GM12878 (cell line): ENCODE measurements around the gene CHRM5. TPM values are rescaled to one million over a fixed set of nuclear protein-coding genes. Genes with fewer than 3 reads are reported as not detected.

Experiments
- ASH2L ChIP-seq: fragments of 300-600, 200-600 bp; sonication (generic); IDR thresholded peaks from 2 replicates; pipeline ENCODE4 v1.6.1; 2017; ENCODE audit warnings: low read depth, mild to moderate bottlenecking, borderline replicate concordance
- BACH1 ChIP-seq: fragments of 450-650 bp; IDR thresholded peaks from 2 replicates; pipeline ENCODE4 v1.6.1; 2017; ENCODE audit warnings: mild to moderate bottlenecking, borderline replicate concordance
- HDAC2 ChIP-seq: fragments of 200-600 bp; sonication (generic); IDR thresholded peaks from 2 replicates; pipeline ENCODE4 v1.6.1; 2017
- IRF4 ChIP-seq: IDR thresholded peaks from 2 replicates; pipeline ENCODE4 v1.6.1; 2011; ENCODE audit warnings: low read depth, low read length
- NKRF ChIP-seq: fragments of 450-650 bp; conservative IDR thresholded peaks from 2 replicates; pipeline ENCODE4 v1.6.1; 2017; ENCODE audit warnings: mild to moderate bottlenecking, moderate library complexity
- PML ChIP-seq: IDR thresholded peaks from 2 replicates; pipeline ENCODE4 v1.6.1; 2012; ENCODE audit warnings: low read length, inconsistent platforms
- RAD51 ChIP-seq: fragments of 450-650 bp; IDR thresholded peaks from 2 replicates; pipeline ENCODE4 v1.6.1; 2016; ENCODE audit warnings: moderate library complexity, mild to moderate bottlenecking, inconsistent platforms
- TBL1XR1 ChIP-seq: IDR thresholded peaks from 2 replicates; pipeline ENCODE4 v1.6.1; 2012; ENCODE audit warnings: low read depth, low read length, improper control_type of control experiment
- polyA plus RNA-seq, 11 experiments: library from polyadenylated mRNA; depleted of rRNA in 4 of 11; unstranded in 6 of 11; stranded (reverse) in 5 of 11; fragments of >200 nt; fragmentation: Nextera tagmentation in 4 of 11; fragmentation: Illumina TruSeq in 1 of 11; extraction: Ambion mirVana in 4 of 11; extraction: Trizol in 1 of 11; gene quantifications; 1 replicate in 1 of 11; 2 replicates in 10 of 11; pipeline versions ENCODE4 v1.2.1 to v1.2.3, GENCODE V29; 2011 to 2016; ENCODE audit warnings: inconsistent platforms in 2 of 11, missing spikeins in 2 of 11, low read depth in 1 of 11
- total RNA-seq, 4 experiments: library from RNA; depleted of rRNA in 3 of 4; stranded (reverse); fragments of >200 nt in 3 of 4; fragmentation: Illumina TruSeq in 1 of 4; extraction: Trizol in 1 of 4; gene quantifications; 2 replicates each; pipeline versions ENCODE4 v1.2.1 to v1.2.3, GENCODE V29; 2013 to 2021
- TF ChIP-seq, protein P1 (sequence below): fragments of 450-650 bp; IDR thresholded peaks from 2 replicates; pipeline ENCODE4 v1.6.1; 2018; ENCODE audit warnings: mild to moderate bottlenecking, low read depth, moderate library complexity; ENCODE audit not compliant: partially characterized antibody
- TF ChIP-seq, protein P2 (sequence below): IDR thresholded peaks from 2 replicates; pipeline ENCODE4 v1.6.1; 2011; ENCODE audit warnings: borderline replicate concordance, low read depth, mild to moderate bottlenecking, moderate library complexity, mixed read lengths, low read length; ENCODE audit not compliant: insufficient read depth; ENCODE audit errors: extremely low read length

Gene CHRM5
- total and polyA plus RNA-seq, 10 of the 15 experiments (the other 5 are each of a cell fraction or from before 2014, with no cell fraction given) = 0.01 to 0.10 (median 0.04) TPM; not detected in 6

GRCh38 chr15:34102175-34102925 lies 134.1 kb downstream of the CHRM5 start (continued):
- TF ChIP-seq IRF4 = 0 out of 2 replicates have a peak, but pooled peaks have one; percentile 1
- TF ChIP-seq, protein P1, sequence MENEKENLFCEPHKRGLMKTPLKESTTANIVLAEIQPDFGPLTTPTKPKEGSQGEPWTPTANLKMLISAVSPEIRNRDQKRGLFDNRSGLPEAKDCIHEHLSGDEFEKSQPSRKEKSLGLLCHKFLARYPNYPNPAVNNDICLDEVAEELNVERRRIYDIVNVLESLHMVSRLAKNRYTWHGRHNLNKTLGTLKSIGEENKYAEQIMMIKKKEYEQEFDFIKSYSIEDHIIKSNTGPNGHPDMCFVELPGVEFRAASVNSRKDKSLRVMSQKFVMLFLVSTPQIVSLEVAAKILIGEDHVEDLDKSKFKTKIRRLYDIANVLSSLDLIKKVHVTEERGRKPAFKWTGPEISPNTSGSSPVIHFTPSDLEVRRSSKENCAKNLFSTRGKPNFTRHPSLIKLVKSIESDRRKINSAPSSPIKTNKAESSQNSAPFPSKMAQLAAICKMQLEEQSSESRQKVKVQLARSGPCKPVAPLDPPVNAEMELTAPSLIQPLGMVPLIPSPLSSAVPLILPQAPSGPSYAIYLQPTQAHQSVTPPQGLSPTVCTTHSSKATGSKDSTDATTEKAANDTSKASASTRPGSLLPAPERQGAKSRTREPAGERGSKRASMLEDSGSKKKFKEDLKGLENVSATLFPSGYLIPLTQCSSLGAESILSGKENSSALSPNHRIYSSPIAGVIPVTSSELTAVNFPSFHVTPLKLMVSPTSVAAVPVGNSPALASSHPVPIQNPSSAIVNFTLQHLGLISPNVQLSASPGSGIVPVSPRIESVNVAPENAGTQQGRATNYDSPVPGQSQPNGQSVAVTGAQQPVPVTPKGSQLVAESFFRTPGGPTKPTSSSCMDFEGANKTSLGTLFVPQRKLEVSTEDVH = peak; percentile 8
- no peak for TF ChIP-seq ASH2L
- TF ChIP-seq, protein P2, sequence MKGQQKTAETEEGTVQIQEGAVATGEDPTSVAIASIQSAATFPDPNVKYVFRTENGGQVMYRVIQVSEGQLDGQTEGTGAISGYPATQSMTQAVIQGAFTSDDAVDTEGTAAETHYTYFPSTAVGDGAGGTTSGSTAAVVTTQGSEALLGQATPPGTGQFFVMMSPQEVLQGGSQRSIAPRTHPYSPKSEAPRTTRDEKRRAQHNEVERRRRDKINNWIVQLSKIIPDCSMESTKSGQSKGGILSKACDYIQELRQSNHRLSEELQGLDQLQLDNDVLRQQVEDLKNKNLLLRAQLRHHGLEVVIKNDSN = peak; percentile 36
- 0 out of 2 replicates have a peak, but pooled peaks have one; percentile 4 for TF ChIP-seq RAD51
- TF ChIP-seq TBL1XR1 = no peak
- TF ChIP-seq NKRF = peak; percentile 62
- TF ChIP-seq PML = 0 out of 2 replicates have a peak, but pooled peaks have one; percentile 5
- TF ChIP-seq BACH1 = 0 out of 2 replicates have a peak, but pooled peaks have one; percentile 13
- no peak for TF ChIP-seq HDAC2
